ENCODE measurements around the gene PDLIM7. TPM values are rescaled to one million over a fixed set of nuclear protein-coding genes. Genes with fewer than 3 reads are reported as not detected.

The PDLIM7 gene
- total and polyA plus RNA-seq, 2 donors (not counting 3 experiments of a cell fraction or from before 2014, with no cell fraction given) = 314 to 318 TPM

- TF ChIP-seq JUN (IDR thresholded peaks at IDR 0.05; ENCODE audit: borderline replicate concordance, insufficient read depth, insufficient read length, low read depth) (no peak), MYC (IDR thresholded peaks at IDR 0.05; ENCODE audit: low read depth, low read length) (no peak), EZH2 (IDR thresholded peaks at IDR 0.05; ENCODE audit: borderline replicate concordance, low read depth, low read length, severe bottlenecking) (no peak), GATA2 (IDR thresholded peaks at IDR 0.05; ENCODE audit: insufficient read depth, insufficient read length, low read depth, low read length) (no peak), CTCF (IDR thresholded peaks at IDR 0.05; ENCODE audit: extremely low read depth in 1 of 2, insufficient read depth in 1 of 2, low read depth in 1 of 2, low read length in 2 of 2) (no peak), FOS (IDR thresholded peaks at IDR 0.05; ENCODE audit: borderline replicate concordance, insufficient read depth, low read length) (no peak), POLR2AphosphoS5 (IDR thresholded peaks at IDR 0.05; ENCODE audit: insufficient read depth, low read depth, low read length) (no peak), POLR2A (IDR thresholded peaks at IDR 0.05; ENCODE audit: low read depth, low read length) (no peak)
- TF ChIP-seq, protein P1, sequence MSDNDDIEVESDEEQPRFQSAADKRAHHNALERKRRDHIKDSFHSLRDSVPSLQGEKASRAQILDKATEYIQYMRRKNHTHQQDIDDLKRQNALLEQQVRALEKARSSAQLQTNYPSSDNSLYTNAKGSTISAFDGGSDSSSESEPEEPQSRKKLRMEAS (IDR thresholded peaks at IDR 0.05; ENCODE audit: insufficient read depth, insufficient read length) = no peak
- Histone ChIP-seq H3K4me2 (ENCODE audit: insufficient read depth, low read length) (no peak overlapping the region), H3K27me3 (ENCODE audit: control insufficient read depth in 2 of 2, insufficient read depth in 2 of 2, low read length in 2 of 2) (no peaks in the 10 kb centered on the region), H3K4me3 (replicated peaks in 1 of 3; ENCODE audit: insufficient read depth in 1 of 3, low read depth in 1 of 3, low read length in 3 of 3) (no peak overlapping the region), H3K9me1 (replicated peaks; ENCODE audit: control insufficient read depth, extremely low read depth, insufficient read depth, low read length) (no peaks in the 10 kb centered on the region), H3K9ac (replicated peaks; ENCODE audit: extremely low read depth, insufficient read depth, low read length) (no peak overlapping the region), H3K27ac (ENCODE audit: insufficient read depth, low read depth, low read length) (no peak overlapping the region), H3K9me3 (replicated peaks; ENCODE audit: control insufficient read depth, insufficient read depth, low read length) (no peaks in the 10 kb centered on the region), H2AFZ (ENCODE audit: low read depth, low read length) (no peak overlapping the region), H3K79me2 (ENCODE audit: control insufficient read depth, insufficient read depth, low read length) (no peaks in the 10 kb centered on the region), H3K4me1 (ENCODE audit: control insufficient read depth, extremely low read depth, insufficient read depth, low read length) (no peaks in the 10 kb centered on the region), H4K20me1 (replicated peaks; ENCODE audit: control insufficient read depth, extremely low read depth, insufficient read depth, low read length) (no peaks in the 10 kb centered on the region), H3K36me3 (ENCODE audit: control insufficient read depth in 2 of 2, extremely low read depth in 1 of 2, insufficient read depth in 2 of 2, low read length in 2 of 2) (peaks cover 17 to 66% of the 10 kb centered on the region in 2 experiments)
- BruUV-seq (replicated peaks) = no TSS peak
- intact Hi-C loops (cut with micrococcal nuclease) (no loop called here), dilution Hi-C loops (cut with MboI; ENCODE audit: extremely low pct_ligation_motif_present, low sequenced_read_pairs) (no loop called here)
- ChIA-PET POLR2A (no interaction called here), CTCF (no interaction called here)
- FAIRE-seq = no peak
- DNase-seq (ENCODE audit: low read depth, low spot score) = no peak
These were observed 32.1 kb upstream of the PDLIM7 start for GRCh38 chr5:177529247-177530203.
